Left lobe of liver (tissue), 2 donors: Measurements from ENCODE around the gene KRTAP4-9. TPM values are rescaled to one million over a fixed set of nuclear protein-coding genes. Genes with fewer than 3 reads are reported as not detected.
"Not testable (repeated sequence)": the region's sequence is repeated elsewhere in the genome, so short reads cannot be mapped to it uniquely, and the experiment has no call there.

Experiments used
- ATAC-seq: fragments of 200-7000 bp; cut with Tn5 transposase; one replicate; pipeline ENCODE4 v1.9.1; 2020; ENCODE audit warnings: mild to moderate bottlenecking, moderate library complexity
- DNase-seq: peaks from one replicate; pipeline ENCODE4 v3.0.0-alpha.2; 2020; ENCODE audit warnings: low spot score
- total RNA-seq: library from RNA; stranded (reverse); gene quantifications from one replicate; pipeline ENCODE4 v1.2.1, GENCODE V29; 2021
- donor health status: DM: no; HTN: no; CAD: no; lungs with moderate emphysema.
- donor health status: DM: no; HTN: yes; CAD: no.

Gene KRTAP4-9
- total RNA-seq, 1 donor from 2014 or later, result not detected

- DNase-seq, ATAC-seq: not testable (repeated sequence)
Observed at GRCh38 chr17:41123991-41124371, 18.8 kb downstream of the KRTAP4-9 start, which contains the start of gene KRTAP4-12. Gene KRTAP4-12, minus strand, starts transcription at chr17:41124182. Its CDS starts 60 bp downstream, at chr17:41124122.

GRCh38 chr17:41125064-41125463 lies 19.9 kb downstream of the KRTAP4-9 start:
- no peak for ATAC-seq
- no peak for DNase-seq

GRCh38 chr17:41126412-41126811 lies 21.2 kb downstream of the KRTAP4-9 start:
- no peak for ATAC-seq
- no peak for DNase-seq

DNA sequence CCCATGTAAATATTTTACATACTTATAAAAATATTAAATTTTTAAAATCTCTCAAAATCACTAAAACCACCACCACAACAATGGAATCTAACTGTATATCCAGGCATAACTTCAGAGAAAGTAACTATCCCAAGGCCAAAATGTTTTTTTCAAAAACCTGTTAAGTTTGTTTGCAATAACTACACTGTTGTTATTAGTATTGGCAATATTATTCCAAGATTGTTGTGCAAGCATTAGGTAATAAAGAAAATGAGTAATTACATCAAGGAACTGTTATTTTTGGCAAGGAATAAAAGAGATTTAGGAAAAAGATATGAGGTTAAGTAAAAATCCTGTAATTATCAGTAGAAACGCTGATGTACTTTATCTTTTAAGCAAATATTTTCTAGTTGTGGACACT lies 22.2 kb downstream of the KRTAP4-9 start:
- ATAC-seq, result no peak
- DNase-seq, result no peak

DNA sequence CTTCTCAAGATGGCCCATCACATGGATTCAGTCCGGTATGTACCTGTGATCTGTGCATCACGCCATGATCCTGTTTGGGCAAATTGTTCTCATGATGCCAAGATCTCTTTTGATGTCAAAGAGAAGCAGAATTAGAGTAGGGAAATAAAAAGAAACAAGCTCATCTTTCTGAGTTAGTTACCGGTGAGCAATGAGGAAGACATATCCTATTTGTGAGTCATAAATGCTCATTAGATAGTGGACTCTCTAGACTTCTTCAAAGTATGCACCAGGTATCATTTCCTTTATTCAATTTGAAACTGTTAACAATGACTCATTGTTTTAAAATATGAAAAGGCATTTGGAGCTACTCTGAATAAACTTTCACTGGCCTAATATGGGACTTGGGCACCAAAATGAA lies 26.8 kb downstream of the KRTAP4-9 start:
- no peak for ATAC-seq
- no peak for DNase-seq

- DNase-seq (no peak), ATAC-seq (no peak)
Observed at GRCh38 chr17:41133880-41134735, 28.9 kb downstream of the KRTAP4-9 start.

DNA sequence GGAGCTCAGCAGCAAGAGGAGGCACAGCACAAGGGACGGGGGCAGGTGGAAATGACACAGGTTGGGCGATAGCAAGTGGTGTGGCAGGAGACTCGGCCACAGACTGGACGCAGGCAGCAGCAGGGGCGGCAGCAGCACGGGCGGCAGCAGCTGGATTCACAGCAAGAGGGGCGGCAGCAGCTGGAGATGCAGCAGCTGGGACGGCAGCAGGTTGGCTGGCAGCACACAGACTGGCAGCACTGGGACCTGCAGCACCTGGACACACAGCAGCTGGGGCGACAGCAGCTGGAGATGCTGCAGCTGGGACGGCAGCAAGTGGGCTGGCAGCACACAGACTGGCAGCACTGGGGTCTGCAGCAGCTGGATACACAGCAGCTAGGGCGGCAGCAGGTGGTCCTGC lies 34.7 kb downstream of the KRTAP4-9 start:
- not testable (repeated sequence) for DNase-seq, ATAC-seq

DNA sequence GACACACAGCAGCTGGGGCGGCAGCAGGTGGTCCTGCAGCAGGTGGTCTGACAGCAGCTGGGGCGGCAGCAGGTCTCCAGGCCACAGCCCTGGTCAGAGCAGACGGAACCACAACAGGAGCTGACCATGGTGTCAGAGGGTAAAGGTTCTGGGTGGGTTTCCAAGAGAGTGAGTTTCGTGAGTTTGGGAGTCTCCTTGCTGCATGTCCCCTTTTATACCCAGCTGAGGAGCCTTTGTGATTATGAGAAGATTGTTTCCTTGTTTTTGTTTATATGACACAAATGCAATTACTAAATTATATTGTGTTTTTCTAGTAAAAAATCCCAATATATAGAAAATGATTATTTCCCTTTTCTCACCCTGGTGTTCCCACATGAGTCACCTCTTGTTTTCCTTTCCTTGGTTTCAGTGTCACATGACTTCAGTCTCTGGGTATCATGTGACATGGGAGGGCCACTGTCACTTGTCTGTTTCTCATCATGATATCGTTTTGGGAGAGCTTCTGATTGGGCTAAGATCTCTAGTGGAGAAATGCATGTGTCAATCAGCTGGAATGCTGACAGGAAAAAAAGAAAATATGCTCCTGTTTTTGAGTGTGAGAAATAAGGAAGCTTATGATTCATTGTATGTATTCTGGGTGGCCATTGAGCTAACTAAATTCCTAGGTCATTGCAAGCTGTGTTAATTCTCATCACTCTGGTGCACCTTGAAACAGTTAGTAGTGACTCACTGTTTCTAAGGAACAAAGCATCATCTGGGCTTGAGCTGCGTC lies 35.4 kb downstream of the KRTAP4-9 start, which contains the start of gene KRTAP4-6:
TSS of gene KRTAP4-6 (minus strand) at position 185 of the 772 bp plus-strand sequence. CDS start at position 128, 57 bp downstream.
- no peak for ATAC-seq

DNA sequence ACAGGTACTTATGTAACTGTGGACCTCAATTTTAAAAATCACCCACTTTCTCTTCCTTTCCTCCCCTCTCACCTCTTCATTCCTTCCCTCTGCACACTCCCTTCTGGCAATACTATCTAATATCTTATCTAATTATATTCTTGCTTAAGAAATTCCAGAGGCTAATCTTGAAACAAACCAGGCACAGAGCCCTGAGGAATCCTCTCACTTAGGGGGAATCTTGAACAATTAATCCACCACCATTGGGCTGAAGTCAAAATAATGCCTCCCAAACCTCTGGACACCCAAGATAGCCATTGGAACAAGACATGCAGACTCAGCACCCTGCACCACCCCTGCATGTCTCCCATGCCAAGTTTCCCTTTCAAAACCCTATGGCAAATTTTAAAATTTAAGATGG lies 36.2 kb downstream of the KRTAP4-9 start:
- ATAC-seq (no peak), DNase-seq (no peak)

More for the DNA sequence above, 35.4 kb downstream of the KRTAP4-9 start, which contains the start of gene KRTAP4-6:
- DNase-seq, result no peak

DNA sequence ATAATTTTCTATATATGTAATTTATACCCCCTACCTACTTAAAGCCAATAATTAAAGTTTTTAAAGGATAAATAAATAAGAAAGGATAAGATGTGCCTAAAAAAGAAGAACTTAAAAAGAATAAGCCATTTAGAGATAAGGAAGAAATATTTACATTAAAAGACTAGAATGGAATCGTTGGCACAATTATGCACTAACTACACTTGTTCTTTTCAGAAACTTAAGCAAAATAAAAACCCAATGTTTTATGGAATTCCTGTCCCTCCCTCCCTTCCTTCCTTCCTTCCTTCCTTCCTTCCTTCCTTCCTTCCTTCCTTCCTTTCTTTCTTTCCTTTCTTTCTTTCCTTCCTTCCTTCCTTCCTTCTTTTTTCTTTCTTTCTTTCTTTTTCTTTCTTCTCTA lies 39.7 kb downstream of the KRTAP4-9 start:
- no peak for ATAC-seq
- DNase-seq, result no peak

DNA sequence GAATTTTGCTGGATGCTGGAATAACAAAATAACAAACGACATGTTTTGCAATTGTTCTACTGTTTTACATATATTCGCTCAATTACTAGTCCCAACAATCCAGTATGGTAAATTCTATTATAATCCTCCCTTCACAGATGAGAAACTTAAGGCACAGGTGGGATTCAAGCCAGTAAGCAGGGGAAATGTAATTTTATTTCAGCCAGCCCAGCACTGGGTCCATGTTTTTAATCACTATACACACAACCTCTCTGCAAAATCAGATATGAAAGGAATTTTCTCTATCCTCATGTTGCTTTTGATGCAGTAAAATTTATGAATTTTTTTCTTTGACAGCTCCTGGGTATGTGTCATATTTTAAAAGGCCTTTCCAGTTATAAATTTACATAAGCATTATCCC lies 40.1 kb downstream of the KRTAP4-9 start:
- DNase-seq (no peak), ATAC-seq (no peak)

DNA sequence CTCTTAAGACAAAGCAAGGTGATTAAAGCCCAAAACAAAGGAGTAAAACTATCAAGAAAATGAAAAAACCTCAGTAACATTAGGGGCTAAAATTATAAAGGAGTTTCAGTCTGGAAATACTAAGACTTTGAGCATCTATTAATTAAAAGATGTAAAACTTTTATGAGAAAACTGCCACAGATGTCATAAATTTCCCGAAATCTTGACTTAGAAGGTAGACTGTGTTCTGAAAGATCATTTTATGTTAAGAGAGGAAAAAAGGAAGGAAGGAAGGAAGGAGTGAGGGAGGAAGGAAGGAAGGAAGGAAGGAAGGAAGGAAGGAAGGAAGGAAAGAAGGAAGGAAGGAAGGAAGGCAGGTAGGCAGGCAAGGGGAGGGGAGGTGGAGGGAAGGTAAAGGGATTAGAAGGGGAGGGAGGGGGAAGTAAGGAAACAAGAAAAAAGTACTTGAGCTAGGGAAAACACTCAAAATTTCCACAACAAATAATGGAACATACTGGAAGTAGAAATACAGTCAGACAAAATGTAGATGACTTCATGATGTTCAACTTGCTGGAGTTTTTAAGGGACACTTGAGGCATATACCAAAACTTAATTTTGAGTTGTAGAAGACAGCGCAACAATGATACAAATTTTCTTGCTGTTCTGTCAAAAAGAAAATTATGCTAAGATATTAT lies 42.5 kb downstream of the KRTAP4-9 start:
- DNase-seq (no peak), ATAC-seq (no peak)

GRCh38 chr17:41148971-41149651 lies 43.9 kb downstream of the KRTAP4-9 start:
- ATAC-seq, DNase-seq: not testable (repeated sequence)

- no peak for DNase-seq
- ATAC-seq, result no peak
Observed at GRCh38 chr17:41149652-41149985, 44.4 kb downstream of the KRTAP4-9 start, which contains the start of gene KRTAP4-5. Gene KRTAP4-5, minus strand, starts transcription at chr17:41149825. Its CDS starts 58 bp downstream, at chr17:41149767.

DNA sequence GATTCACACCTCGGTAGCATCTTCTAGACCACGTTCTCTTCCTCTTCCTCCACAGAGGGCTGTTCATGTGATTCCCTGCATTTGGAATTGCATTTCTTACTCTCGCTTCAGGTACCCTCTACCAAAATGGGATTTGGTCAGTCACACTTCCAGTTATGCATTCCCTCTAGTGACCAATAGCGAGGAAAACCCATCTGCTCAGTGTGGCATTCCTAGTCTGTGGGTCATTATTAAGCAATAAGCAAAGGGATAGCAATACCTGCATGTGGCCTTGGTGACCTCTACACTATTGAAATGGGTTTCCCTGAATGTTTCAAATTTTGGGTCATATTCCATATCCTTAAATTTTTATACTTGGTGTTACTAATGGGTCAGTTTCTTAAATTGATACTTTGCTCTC lies 44.8 kb downstream of the KRTAP4-9 start:
- DNase-seq (no peak), ATAC-seq (no peak)

GRCh38 chr17:41151525-41151924 lies 46.3 kb downstream of the KRTAP4-9 start:
- ATAC-seq, result no peak
- no peak for DNase-seq

DNA sequence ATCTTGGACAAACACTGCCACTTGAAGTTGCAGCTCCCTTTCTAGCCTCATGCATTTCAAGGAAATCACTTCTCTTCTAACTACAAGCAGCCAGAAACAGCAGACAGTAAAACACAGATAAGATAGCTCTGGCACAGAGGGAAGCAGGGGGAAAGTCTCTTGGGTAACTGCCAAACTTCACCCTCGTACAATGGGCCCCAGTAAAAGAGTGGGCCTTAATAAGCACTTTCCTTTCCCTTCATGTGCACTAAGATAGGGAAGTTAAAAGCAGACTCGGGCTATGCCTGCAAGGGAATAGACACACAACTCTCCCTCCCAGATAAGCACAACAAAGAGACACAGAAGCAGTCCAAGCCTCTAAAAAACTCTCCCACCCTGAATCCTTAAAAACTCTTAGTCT lies 48.7 kb downstream of the KRTAP4-9 start:
- ATAC-seq (no peak), DNase-seq (no peak)
